HL-60 (cell line): ENCODE measurements around the gene ANKRD44.

Experiments used
- DNase-seq, 2 experiments: peaks; one replicate each; pipeline ENCODE4 v3.0.0-alpha.2; 2010 to 2020; ENCODE audit warnings: low read depth in 1 of 2, low spot score in 1 of 2
- H3K27ac ChIP-seq: fragments of 250-450 bp; sonication (Bioruptor Pico); replicated peaks from 2 replicates; pipeline ENCODE4 v1.5.1; 2020; ENCODE audit warnings: mild to moderate bottlenecking, moderate library complexity
- H3K27me3 ChIP-seq: fragments of 250-450 bp; sonication (Bioruptor Pico); 2 replicates; pipeline ENCODE4 v1.5.1; 2021; ENCODE audit warnings: mild to moderate bottlenecking, moderate library complexity; ENCODE audit not compliant: insufficient read depth, poor library complexity, severe bottlenecking
- H3K4me3 ChIP-seq: replicated peaks from 2 replicates; pipeline ENCODE4 v1.5.1; 2011; ENCODE audit warnings: mild to moderate bottlenecking, control low read depth, low read length; ENCODE audit not compliant: insufficient read depth
- GABPA ChIP-seq: IDR thresholded peaks from 2 replicates; pipeline ENCODE4 v1.6.1; 2012; ENCODE audit warnings: low read depth
- POLR2AphosphoS5 ChIP-seq: IDR thresholded peaks from 2 replicates; pipeline ENCODE4 v1.6.1; 2012; ENCODE audit warnings: low read depth
- SPI1 ChIP-seq: IDR thresholded peaks from 2 replicates; pipeline ENCODE4 v1.6.1; 2012; ENCODE audit warnings: low read depth, mild to moderate bottlenecking, borderline replicate concordance
- TF ChIP-seq, protein P1 (sequence below): IDR thresholded peaks from one replicate; pipeline ENCODE4 v1.5.1; 2011; ENCODE audit warnings: low read length, control low read depth, inconsistent platforms; ENCODE audit not compliant: insufficient read depth
- TF ChIP-seq, protein P2 (sequence below): IDR thresholded peaks from 2 replicates; pipeline ENCODE4 v1.6.1; 2012; ENCODE audit warnings: low read depth; ENCODE audit not compliant: insufficient replicate concordance

Gene ANKRD44

DNA sequence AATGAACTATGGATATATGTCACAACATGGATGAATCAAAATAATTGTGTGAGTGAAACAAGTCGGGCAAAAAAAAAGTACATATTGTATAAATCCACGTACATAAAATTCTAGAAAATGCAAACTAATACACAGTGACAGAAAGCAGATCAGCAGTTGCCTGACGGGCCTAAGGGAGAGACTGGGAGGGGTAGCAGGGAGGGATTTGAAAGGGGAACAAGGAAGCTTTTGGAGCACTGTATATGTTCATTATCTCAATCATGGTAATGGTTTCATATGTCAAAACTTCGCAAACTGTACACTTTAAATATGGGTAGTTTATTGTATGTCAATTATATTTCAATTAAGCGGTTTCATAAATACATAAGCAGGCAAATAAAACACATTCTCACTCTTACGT, 153.8 kb downstream of the ANKRD44 start:
- no peak overlapping the region for H3K27ac ChIP-seq
- TF ChIP-seq, protein P1, sequence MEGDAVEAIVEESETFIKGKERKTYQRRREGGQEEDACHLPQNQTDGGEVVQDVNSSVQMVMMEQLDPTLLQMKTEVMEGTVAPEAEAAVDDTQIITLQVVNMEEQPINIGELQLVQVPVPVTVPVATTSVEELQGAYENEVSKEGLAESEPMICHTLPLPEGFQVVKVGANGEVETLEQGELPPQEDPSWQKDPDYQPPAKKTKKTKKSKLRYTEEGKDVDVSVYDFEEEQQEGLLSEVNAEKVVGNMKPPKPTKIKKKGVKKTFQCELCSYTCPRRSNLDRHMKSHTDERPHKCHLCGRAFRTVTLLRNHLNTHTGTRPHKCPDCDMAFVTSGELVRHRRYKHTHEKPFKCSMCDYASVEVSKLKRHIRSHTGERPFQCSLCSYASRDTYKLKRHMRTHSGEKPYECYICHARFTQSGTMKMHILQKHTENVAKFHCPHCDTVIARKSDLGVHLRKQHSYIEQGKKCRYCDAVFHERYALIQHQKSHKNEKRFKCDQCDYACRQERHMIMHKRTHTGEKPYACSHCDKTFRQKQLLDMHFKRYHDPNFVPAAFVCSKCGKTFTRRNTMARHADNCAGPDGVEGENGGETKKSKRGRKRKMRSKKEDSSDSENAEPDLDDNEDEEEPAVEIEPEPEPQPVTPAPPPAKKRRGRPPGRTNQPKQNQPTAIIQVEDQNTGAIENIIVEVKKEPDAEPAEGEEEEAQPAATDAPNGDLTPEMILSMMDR = no peak
- TF ChIP-seq, protein P2, sequence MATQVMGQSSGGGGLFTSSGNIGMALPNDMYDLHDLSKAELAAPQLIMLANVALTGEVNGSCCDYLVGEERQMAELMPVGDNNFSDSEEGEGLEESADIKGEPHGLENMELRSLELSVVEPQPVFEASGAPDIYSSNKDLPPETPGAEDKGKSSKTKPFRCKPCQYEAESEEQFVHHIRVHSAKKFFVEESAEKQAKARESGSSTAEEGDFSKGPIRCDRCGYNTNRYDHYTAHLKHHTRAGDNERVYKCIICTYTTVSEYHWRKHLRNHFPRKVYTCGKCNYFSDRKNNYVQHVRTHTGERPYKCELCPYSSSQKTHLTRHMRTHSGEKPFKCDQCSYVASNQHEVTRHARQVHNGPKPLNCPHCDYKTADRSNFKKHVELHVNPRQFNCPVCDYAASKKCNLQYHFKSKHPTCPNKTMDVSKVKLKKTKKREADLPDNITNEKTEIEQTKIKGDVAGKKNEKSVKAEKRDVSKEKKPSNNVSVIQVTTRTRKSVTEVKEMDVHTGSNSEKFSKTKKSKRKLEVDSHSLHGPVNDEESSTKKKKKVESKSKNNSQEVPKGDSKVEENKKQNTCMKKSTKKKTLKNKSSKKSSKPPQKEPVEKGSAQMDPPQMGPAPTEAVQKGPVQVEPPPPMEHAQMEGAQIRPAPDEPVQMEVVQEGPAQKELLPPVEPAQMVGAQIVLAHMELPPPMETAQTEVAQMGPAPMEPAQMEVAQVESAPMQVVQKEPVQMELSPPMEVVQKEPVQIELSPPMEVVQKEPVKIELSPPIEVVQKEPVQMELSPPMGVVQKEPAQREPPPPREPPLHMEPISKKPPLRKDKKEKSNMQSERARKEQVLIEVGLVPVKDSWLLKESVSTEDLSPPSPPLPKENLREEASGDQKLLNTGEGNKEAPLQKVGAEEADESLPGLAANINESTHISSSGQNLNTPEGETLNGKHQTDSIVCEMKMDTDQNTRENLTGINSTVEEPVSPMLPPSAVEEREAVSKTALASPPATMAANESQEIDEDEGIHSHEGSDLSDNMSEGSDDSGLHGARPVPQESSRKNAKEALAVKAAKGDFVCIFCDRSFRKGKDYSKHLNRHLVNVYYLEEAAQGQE = no peak
- no peak for TF ChIP-seq POLR2AphosphoS5
- TF ChIP-seq GABPA = no peak
- no peak for TF ChIP-seq SPI1
- DNase-seq = no peak
- H3K27me3 ChIP-seq = no peaks in the 10 kb centered on the region
- H3K4me3 ChIP-seq = no peak overlapping the region

DNA sequence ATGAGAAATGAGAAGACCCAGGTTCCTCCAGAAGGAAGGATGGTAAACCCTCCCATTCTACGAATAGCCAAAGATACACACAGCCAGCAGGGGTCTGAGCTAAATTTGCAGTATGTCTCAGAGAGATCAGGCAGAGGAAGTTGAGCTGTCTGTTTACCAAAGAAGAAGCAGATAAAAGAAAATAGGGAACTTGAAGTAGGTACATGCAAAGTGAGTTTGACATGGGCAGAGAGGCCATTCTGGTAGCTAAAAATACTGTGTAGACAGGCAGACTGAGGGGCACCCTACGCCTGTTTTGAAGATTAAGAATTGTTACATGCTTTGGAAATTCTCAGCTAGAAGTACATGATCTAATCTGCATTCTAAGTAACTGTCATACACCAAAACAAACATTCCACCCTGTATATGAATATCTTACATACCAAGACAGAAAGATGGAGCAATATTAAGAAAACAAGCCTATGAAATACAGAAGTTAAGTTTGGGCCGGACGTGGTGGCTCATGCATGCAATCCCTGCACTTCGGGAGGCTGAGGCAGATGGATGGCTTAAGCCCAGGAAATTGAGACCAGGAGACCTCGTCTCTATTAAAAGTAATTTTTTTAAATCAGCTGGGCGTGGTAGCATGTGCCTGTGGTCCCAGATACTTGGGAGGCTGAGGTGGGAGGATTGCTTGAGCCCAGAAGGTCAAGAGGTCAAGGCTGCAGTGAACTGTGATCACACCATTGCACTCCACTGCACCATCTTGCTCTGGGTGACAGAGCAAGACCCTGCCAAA, 157.9 kb downstream of the ANKRD44 start:
- H3K4me3 ChIP-seq = no peak overlapping the region
- H3K27ac ChIP-seq = peak overlapping the region; percentile 84
- H3K27me3 ChIP-seq = no peaks in the 10 kb centered on the region
- TF ChIP-seq, protein P1 = no peak
- TF ChIP-seq SPI1 (peak; percentile 92), POLR2AphosphoS5 (0 out of 2 replicates have a peak, but pooled peaks have one; percentile 22)
- DNase-seq = peak; percentile 41 to 90

DNA sequence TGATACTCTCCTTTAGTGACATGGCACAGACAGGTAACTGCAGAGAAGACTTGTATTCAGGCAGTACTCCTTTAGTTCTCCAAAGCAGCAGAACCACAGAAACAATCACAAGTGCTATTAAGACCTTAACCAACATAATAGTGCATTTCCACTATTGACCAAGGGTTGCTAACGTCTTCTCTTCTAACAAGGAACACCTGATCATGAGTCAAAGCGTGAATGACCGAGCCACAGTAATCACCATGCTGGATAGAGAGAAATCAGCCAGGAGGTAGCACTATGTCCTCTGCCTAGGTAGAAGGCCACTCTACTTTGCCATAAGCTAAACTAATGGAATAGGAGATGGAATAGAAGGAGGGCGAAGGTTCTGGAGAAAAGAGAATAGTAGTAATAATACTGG, 161.0 kb downstream of the ANKRD44 start:
- no peak overlapping the region for H3K27ac ChIP-seq
- no peaks in the 10 kb centered on the region for H3K27me3 ChIP-seq
- no peak for DNase-seq
- H3K4me3 ChIP-seq = no peak overlapping the region
- TF ChIP-seq, protein P2 = no peak
- TF ChIP-seq SPI1 (no peak), POLR2AphosphoS5 (no peak), GABPA (no peak)
- TF ChIP-seq, protein P1 = no peak

DNA sequence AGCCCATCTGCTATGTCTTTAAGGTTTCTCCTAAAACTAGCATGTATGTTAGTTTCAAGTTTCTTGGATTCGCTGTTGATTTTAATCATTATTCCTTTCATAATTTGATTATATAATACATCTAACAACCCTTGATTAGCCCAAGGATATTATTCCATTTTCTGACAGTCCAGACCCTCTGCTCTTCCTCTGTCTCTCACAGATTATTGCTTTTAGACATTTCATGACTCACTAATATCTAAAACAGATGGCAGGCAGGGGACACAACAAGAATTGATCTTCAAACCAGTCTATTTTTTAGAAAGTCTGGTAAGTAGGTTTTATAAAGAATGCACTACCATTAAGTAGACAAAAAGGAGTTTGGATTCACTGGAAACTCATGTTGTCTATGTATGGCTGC, 162.2 kb downstream of the ANKRD44 start:
- DNase-seq = no peak
- no peak overlapping the region for H3K4me3 ChIP-seq
- TF ChIP-seq POLR2AphosphoS5 (no peak), GABPA (no peak), SPI1 (no peak)
- TF ChIP-seq, protein P2 = no peak
- TF ChIP-seq, protein P1 = no peak
- no peaks in the 10 kb centered on the region for H3K27me3 ChIP-seq
- no peak overlapping the region for H3K27ac ChIP-seq
